Dermis blood vessel endothelial cell (primary cell): ENCODE measurements around the gene EPS8L3. TPM values are rescaled to one million over a fixed set of nuclear protein-coding genes. Genes with fewer than 3 reads are reported as not detected.

Source experiments
- DNase-seq: peaks from one replicate; pipeline ENCODE4 v3.0.0; 2010
- total RNA-seq: library from RNA; depleted of rRNA; stranded (reverse); fragments of >200 nt; gene quantifications from 2 replicates; pipeline ENCODE4 v1.2.3, GENCODE V29; 2014

Gene EPS8L3
- total RNA-seq, 1 donor from 2014 or later: not detected

GRCh38 chr1:109704173-109704572, 59.5 kb downstream of the EPS8L3 start:
- DNase-seq: peak; percentile 7

GRCh38 chr1:109702940-109703339, 60.8 kb downstream of the EPS8L3 start:
- peak; percentile 0 for DNase-seq

Other genes with a start within 250 kb of the EPS8L3 start
- under 0.01 TPM in 1 of 2 replicates, not detected in the other for gene GPR61, start 224.1 kb downstream of the EPS8L3 start, total RNA-seq
- 16.3 and 22.9 TPM in 2 replicates for gene GNAI3, start 215.3 kb downstream of the EPS8L3 start, total RNA-seq
- gene GNAT2, start 144.3 kb downstream of the EPS8L3 start, total RNA-seq: not detected in 2 replicates
- gene AMPD2, start 144.1 kb downstream of the EPS8L3 start, total RNA-seq: 32.0 and 40.4 TPM in 2 replicates
- 1.5 and 2.7 TPM in 2 replicates for gene GSTM4, start 107.8 kb downstream of the EPS8L3 start, total RNA-seq
- gene GSTM2, start 95.9 kb downstream of the EPS8L3 start, total RNA-seq: 4.0 and 4.1 TPM in 2 replicates
- gene GSTM1, start 76.1 kb downstream of the EPS8L3 start, total RNA-seq: 8.5 TPM in 1 of 2 replicates, not detected in the other
- under 0.01 TPM in 1 of 2 replicates, not detected in the other for gene GSTM5, start 51.7 kb downstream of the EPS8L3 start, total RNA-seq
- 25.1 and 54.1 TPM in 2 replicates for gene GSTM3, start 22.9 kb downstream of the EPS8L3 start, total RNA-seq
- gene CSF1, start 146.9 kb upstream of the EPS8L3 start, total RNA-seq: 19.6 and 21.1 TPM in 2 replicates
- 47.1 and 62.7 TPM in 2 replicates for gene AHCYL1, start 220.8 kb upstream of the EPS8L3 start, total RNA-seq